Loucy (cell line): ENCODE data around the gene CYS1.

Experiments used
- H2AFZ ChIP-seq: fragments of 200-600 bp; sonication (generic); 2 replicates; pipeline ENCODE4 v1.6.0; 2016; ENCODE audit warnings: antibody characterized with exemption, mild to moderate bottlenecking, low read length, moderate library complexity
- H3F3A ChIP-seq: fragments of 200-600 bp; 2 replicates; pipeline ENCODE4 v1.6.0; 2016; ENCODE audit warnings: antibody characterized with exemption, low read depth, mild to moderate bottlenecking
- H3K27me3 ChIP-seq: fragments of 200-600 bp; sonication (generic); 2 replicates; pipeline ENCODE4 v1.6.1; 2014; ENCODE audit warnings: low read length, mild to moderate bottlenecking; ENCODE audit not compliant: insufficient read depth, poor library complexity, severe bottlenecking
- H3K36me3 ChIP-seq: fragments of 200-600 bp; sonication (generic); 2 replicates; pipeline ENCODE4 v1.6.1; 2016; ENCODE audit warnings: low read length; ENCODE audit not compliant: insufficient read depth
- H3K4me1 ChIP-seq: fragments of 200-600 bp; sonication (generic); 2 replicates; pipeline ENCODE4 v1.5.1; 2014; ENCODE audit warnings: low read length, mild to moderate bottlenecking; ENCODE audit not compliant: insufficient read depth, poor library complexity, severe bottlenecking
- H3K4me2 ChIP-seq: fragments of 200-600 bp; sonication (generic); 2 replicates; pipeline ENCODE4 v1.6.0; 2014; ENCODE audit warnings: antibody characterized with exemption, low read length, low read depth, mild to moderate bottlenecking; ENCODE audit not compliant: poor library complexity, severe bottlenecking
- H3K4me3 ChIP-seq: fragments of 200-600 bp; sonication (generic); 2 replicates; pipeline ENCODE4 v1.5.1; 2014; ENCODE audit warnings: low read length, mild to moderate bottlenecking, mixed read lengths; ENCODE audit not compliant: poor library complexity, severe bottlenecking
- H3K79me2 ChIP-seq: fragments of 200-600 bp; sonication (generic); 2 replicates; pipeline ENCODE4 v1.6.1; 2014; ENCODE audit warnings: low read length; ENCODE audit not compliant: insufficient read depth
- H3K9ac ChIP-seq: fragments of 200-600 bp; sonication (generic); 2 replicates; pipeline ENCODE4 v1.6.0; 2014; ENCODE audit warnings: mild to moderate bottlenecking, low read depth, low read length, moderate library complexity; ENCODE audit not compliant: poor library complexity, severe bottlenecking
- H3K9me2 ChIP-seq: fragments of 200-600 bp; sonication (generic); replicated peaks from 2 replicates; pipeline ENCODE4 v1.6.1; 2016; ENCODE audit warnings: low read depth, low read length, mixed read lengths
- H3K9me3 ChIP-seq: fragments of 200-600 bp; sonication (generic); 2 replicates; pipeline ENCODE4 v1.6.1; 2014; ENCODE audit warnings: mild to moderate bottlenecking, antibody characterized with exemption, low read length, low read depth; ENCODE audit not compliant: insufficient read depth
- H4K20me1 ChIP-seq: fragments of 200-600 bp; sonication (generic); 2 replicates; pipeline ENCODE4 v1.6.0; 2014; ENCODE audit warnings: antibody characterized with exemption, low read length, mild to moderate bottlenecking; ENCODE audit not compliant: insufficient read depth, poor library complexity, severe bottlenecking
- CTCF ChIP-seq: fragments of 200-600 bp; sonication (generic); conservative IDR thresholded peaks from 2 replicates; pipeline ENCODE4 v1.5.1; 2014; ENCODE audit warnings: mild to moderate bottlenecking, antibody characterized with exemption, low read length
- EZH2phosphoT487 ChIP-seq: fragments of 200-600 bp; IDR thresholded peaks from 2 replicates; pipeline ENCODE4 v1.6.1; 2018; ENCODE audit warnings: antibody characterized with exemption, mild to moderate bottlenecking, moderate library complexity, borderline replicate concordance

CYS1 gene

GRCh38 chr2:10087360-10087759, 7.1 kb upstream of the CYS1 start:
- H3K27me3 ChIP-seq = no peaks in the 10 kb centered on the region
- H3K9me3 ChIP-seq = no peaks in the 10 kb centered on the region
- TF ChIP-seq EZH2phosphoT487 (no peak), CTCF (no peak)
- no peaks in the 10 kb centered on the region for H3K36me3 ChIP-seq
- H2AFZ ChIP-seq = no peak overlapping the region
- no peaks in the 10 kb centered on the region for H3K4me1 ChIP-seq
- no peaks in the 10 kb centered on the region for H3K9me2 ChIP-seq
- H3F3A ChIP-seq = no peaks in the 10 kb centered on the region
- no peak overlapping the region for H3K4me2 ChIP-seq
- no peaks in the 10 kb centered on the region for H3K79me2 ChIP-seq
- H3K9ac ChIP-seq = no peak overlapping the region
- no peaks in the 10 kb centered on the region for H4K20me1 ChIP-seq
- H3K4me3 ChIP-seq = no peak overlapping the region

DNA sequence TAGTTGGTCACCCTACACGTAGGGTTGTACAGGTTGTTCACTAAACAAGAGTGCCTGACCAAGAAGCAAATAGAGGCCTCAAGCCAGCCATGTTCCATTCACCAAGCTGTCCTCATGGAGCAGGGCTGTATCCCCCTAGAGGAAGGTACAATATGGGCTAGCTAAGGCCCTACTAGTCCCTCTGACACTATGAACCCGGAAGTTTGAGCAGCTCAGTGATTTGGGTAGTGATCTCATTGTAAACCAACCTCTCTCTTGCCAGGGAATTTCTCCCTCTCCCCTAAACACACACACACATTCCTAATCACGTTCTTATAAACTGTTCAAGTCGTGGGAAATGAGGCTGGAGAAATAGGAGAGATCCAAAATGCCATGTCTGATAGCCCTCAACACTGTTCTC, 6.7 kb upstream of the CYS1 start:
- H3K9ac ChIP-seq = no peak overlapping the region
- no peaks in the 10 kb centered on the region for H3F3A ChIP-seq
- H3K9me3 ChIP-seq = no peaks in the 10 kb centered on the region
- no peaks in the 10 kb centered on the region for H3K4me1 ChIP-seq
- H3K79me2 ChIP-seq = no peaks in the 10 kb centered on the region
- H3K9me2 ChIP-seq = no peaks in the 10 kb centered on the region
- H2AFZ ChIP-seq = no peak overlapping the region
- H3K36me3 ChIP-seq = no peaks in the 10 kb centered on the region
- H3K27me3 ChIP-seq = no peaks in the 10 kb centered on the region
- H3K4me2 ChIP-seq = no peak overlapping the region
- no peaks in the 10 kb centered on the region for H4K20me1 ChIP-seq
- H3K4me3 ChIP-seq = no peak overlapping the region
- TF ChIP-seq EZH2phosphoT487 (no peak), CTCF (no peak)

- no peak overlapping the region for H3K4me2 ChIP-seq
- no peaks in the 10 kb centered on the region for H3K9me2 ChIP-seq
- H3K9me3 ChIP-seq = no peaks in the 10 kb centered on the region
- TF ChIP-seq EZH2phosphoT487 = no peak
- no peak for TF ChIP-seq CTCF
- no peak overlapping the region for H2AFZ ChIP-seq
- H3K36me3 ChIP-seq = no peaks in the 10 kb centered on the region
- no peak overlapping the region for H3K4me3 ChIP-seq
- H3K9ac ChIP-seq = no peak overlapping the region
- H3K79me2 ChIP-seq = no peaks in the 10 kb centered on the region
- peaks cover 8% of the 10 kb centered on the region for H3K4me1 ChIP-seq
- H3K27me3 ChIP-seq = no peaks in the 10 kb centered on the region
- H4K20me1 ChIP-seq = no peaks in the 10 kb centered on the region
- H3F3A ChIP-seq = peaks cover 3% of the 10 kb centered on the region; the same call in 1 of the 2 replicates
Measured at GRCh38 chr2:10085668-10086059, 5.5 kb upstream of the CYS1 start.
